Measurements from ENCODE around the gene EXOC7. TPM values are rescaled to one million over a fixed set of nuclear protein-coding genes. Genes with fewer than 3 reads are reported as not detected.

The EXOC7 gene
- total RNA-seq, 1 experiment from 2014 or later: 51.4 TPM

GRCh38 chr17:76138234-76138895 is 34.8 kb upstream of the EXOC7 start:
- no peak for DNase-seq (ENCODE audit: low spot score)

GRCh38 chr17:76137351-76138233 is 34.0 kb upstream of the EXOC7 start:
- DNase-seq (ENCODE audit: low spot score): no peak

GRCh38 chr17:76137001-76137350 is 33.4 kb upstream of the EXOC7 start:
- DNase-seq (ENCODE audit: low spot score): no peak

GRCh38 chr17:76136276-76137000 is 32.9 kb upstream of the EXOC7 start:
- DNase-seq (ENCODE audit: low spot score): no peak

- DNase-seq (ENCODE audit: low spot score): no peak
Observed at GRCh38 chr17:76135810-76136188, 32.2 kb upstream of the EXOC7 start.

- no peak for DNase-seq (ENCODE audit: low spot score)
Observed at GRCh38 chr17:76134911-76135809, 31.6 kb upstream of the EXOC7 start.

GRCh38 chr17:76132574-76133338 is 29.2 kb upstream of the EXOC7 start:
- DNase-seq (ENCODE audit: low spot score): no peak

- DNase-seq (ENCODE audit: low spot score): no peak
Observed at GRCh38 chr17:76131692-76132573, 28.3 kb upstream of the EXOC7 start.

- no peak for DNase-seq (ENCODE audit: low spot score)
Observed at GRCh38 chr17:76131051-76131691, 27.6 kb upstream of the EXOC7 start.

- DNase-seq (ENCODE audit: low spot score): no peak
Observed at GRCh38 chr17:76130473-76130872, 26.9 kb upstream of the EXOC7 start.

- no peak for DNase-seq (ENCODE audit: low spot score)
Observed at GRCh38 chr17:76125922-76126321, 22.3 kb upstream of the EXOC7 start.

GRCh38 chr17:76125391-76125675 is 21.7 kb upstream of the EXOC7 start:
- no peak for DNase-seq (ENCODE audit: low spot score)

- DNase-seq (ENCODE audit: low spot score): no peak
Observed at GRCh38 chr17:76124582-76125390, 21.2 kb upstream of the EXOC7 start.

GRCh38 chr17:76123749-76124581 is 20.4 kb upstream of the EXOC7 start:
- DNase-seq (ENCODE audit: low spot score): no peak

- DNase-seq (ENCODE audit: low spot score): no peak
Observed at GRCh38 chr17:76123191-76123499, 19.6 kb upstream of the EXOC7 start.

- DNase-seq (ENCODE audit: low spot score): no peak
Observed at GRCh38 chr17:76122431-76123190, 19.0 kb upstream of the EXOC7 start.

GRCh38 chr17:76121932-76122430 is 18.4 kb upstream of the EXOC7 start:
- DNase-seq (ENCODE audit: low spot score): no peak

Data from H4 (cell line).